Right lobe of liver (tissue), 4 donors: Measurements from ENCODE around the gene KRTDAP.
A peak's percentile ranks its signal among the peaks of the same experiment; 100 is the strongest.

Experiments
- CTCF ChIP-seq, 4 donors: fragments of 200-600 bp in 3 of 4; fragments of 450-650 bp in 1 of 4; IDR thresholded peaks; one replicate each; pipeline versions ENCODE4 v1.5.1 to v1.8.0; 2016 to 2022; ENCODE audit warnings: antibody characterized with exemption in 4 of 4, mild to moderate bottlenecking in 2 of 4
- POLR2A ChIP-seq: fragments of 450-650 bp; IDR thresholded peaks from one replicate; pipeline ENCODE4 v1.6.1; 2017; ENCODE audit warnings: antibody characterized with exemption, mild to moderate bottlenecking
- donor health status: DM: no; HTN: no; CAD: no.
- donor health status: DM: no; HTN: no; CAD: no.
- donor health status: DM: no; HTN: yes; CAD: no.

DNA sequence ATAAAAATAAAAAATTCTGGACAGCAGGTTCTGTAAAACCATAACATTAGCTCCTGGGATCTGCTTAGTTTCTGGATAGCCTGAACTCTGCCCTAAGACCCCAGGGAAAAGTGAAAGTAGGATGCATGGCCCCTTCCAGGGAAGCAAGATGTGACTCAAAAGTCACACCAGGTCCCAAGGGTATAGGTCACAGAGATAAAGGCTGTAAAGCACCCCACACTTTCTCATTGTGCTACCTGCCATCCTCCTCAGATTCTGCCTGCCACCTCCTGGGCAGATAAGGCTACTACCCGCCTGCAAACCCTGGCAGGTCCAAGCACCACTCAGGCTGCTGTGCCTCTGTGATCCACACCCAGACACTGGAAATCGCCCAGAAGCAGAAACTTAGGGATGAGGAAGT, 21.6 kb downstream of the KRTDAP start:
- no peak for TF ChIP-seq POLR2A
- TF ChIP-seq CTCF (IDR thresholded peaks at IDR 0.05), result peak; percentile 74 to 88 (median 80)
